HT-29 (cell line): Measurements from ENCODE around the gene PRSS2. TPM values are rescaled to one million over a fixed set of nuclear protein-coding genes. Genes with fewer than 3 reads are reported as not detected.

ENCODE experiments used
- DNase-seq: peaks from one replicate; pipeline ENCODE4 v3.0.0-alpha.2; 2015; ENCODE audit warnings: low spot score
- total RNA-seq: library from RNA; depleted of rRNA; stranded (reverse); fragments of >200 nt; shearing (Covaris generic); gene quantifications from 2 replicates; pipeline ENCODE4 v1.2.3, GENCODE V29; 2014

PRSS2 gene
- total RNA-seq, 1 experiment from 2014 or later: 0.79 TPM

DNA sequence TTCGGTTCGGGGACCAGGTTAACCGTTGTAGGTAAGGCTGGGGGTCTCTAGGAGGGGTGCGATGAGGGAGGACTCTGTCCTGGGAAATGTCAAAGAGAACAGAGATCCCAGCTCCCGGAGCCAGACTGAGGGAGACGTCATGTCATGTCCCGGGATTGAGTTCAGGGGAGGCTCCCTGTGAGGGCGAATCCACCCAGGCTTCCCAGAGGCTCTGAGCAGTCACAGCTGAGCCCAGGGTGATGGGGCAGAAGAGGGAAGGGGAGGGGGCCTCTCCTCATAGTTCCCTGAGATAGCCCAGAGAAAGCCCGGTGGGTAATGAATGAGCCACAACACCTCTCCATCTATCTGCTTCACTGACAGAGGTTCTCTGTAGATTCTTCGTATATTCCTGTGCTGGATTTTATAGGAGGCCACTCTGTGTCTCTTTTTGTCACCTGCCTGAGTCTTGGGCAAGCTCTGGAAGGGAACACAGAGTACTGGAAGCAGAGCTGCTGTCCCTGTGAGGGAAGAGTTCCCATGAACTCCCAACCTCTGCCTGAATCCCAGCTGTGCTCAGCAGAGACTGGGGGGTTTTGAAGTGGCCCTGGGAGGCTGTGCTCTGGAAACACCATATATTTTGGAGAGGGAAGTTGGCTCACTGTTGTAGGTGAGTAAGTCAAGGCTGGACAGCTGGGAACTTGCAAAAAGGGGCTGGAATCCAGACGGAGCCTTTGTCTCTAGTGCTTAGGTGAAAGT, 16.4 kb downstream of the PRSS2 start:
- DNase-seq: no peak

DNA sequence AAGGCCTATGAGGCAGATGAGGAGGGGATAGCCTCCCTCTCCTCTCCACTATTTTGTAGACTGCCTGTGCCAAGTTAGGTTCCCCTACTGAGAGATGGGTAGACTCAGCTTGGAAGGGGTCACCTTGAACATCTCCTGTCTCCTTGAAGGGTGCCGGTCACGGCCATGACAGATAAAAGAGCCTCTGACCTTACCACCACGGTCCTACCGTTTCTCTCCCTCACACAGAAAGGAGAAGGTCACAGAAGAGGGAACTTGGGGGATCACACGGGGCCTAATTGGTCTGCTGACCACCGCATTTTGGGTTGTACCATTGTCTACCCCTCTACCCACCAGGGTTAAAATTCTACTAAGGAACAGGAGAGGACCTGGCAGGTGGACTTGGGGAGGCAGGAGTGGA, 17.0 kb downstream of the PRSS2 start:
- DNase-seq: no peak

DNA sequence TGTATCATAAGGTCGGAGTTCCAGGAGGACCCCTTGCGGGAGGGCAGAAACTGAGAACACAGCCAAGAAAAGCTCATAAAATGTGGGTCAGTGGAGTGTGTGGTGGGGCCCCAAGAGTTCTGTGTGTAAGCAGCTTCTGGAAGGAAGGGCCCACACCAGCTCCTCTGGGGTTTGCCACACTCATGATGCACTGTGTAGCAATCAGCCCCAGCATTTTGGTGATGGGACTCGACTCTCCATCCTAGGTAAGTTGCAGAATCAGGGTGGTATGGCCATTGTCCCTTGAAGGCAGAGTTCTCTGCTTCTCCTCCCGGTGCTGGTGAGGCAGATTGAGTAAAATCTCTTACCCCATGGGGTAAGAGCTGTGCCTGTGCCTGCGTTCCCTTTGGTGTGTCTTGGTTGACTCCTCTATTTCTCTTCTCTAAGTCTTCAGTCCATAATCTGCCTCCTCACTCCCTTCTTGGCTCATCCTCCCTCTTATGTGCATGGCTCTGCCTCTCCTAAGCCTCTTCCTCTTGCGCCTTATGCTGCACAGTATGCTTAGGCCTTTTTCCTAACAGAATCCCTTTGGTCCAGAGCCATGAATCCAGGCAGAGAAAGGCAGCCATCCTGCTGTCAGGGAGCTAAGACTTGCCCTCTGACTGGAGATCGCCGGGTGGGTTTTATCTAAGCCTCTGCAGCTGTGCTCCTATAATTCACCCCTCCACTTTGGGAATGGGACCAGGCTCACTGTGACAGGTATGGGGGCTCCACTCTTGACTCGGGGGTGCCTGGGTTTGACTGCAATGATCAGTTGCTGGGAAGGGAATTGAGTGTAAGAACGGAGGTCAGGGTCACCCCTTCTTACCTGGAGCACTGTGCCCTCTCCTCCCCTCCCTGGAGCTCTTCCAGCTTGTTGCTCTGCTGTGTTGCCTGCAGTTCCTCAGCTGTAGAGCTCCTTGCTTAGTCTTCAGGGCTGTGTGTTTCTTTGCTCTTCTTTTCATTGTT, 17.8 kb downstream of the PRSS2 start:
- no peak for DNase-seq

DNA sequence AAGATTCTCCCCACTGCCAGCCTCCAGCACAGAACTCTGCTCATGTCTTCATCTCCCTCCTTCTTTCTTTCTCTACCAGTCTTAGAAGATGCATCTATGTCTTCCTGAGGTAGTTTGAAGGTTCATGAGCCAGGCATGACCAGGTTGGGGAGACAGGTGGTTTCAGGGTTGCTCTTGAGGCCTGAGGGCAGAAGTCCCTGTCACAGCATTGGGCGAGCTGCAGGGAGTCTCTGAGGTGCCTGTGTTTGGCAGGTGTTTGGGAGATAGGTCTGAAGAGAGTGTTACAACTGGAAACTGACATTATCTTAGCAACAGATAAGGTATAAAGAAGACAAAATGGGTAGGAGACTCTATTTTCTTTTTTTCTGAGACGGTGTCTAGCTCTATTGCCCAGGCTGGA, 18.7 kb downstream of the PRSS2 start:
- no peak for DNase-seq

DNA sequence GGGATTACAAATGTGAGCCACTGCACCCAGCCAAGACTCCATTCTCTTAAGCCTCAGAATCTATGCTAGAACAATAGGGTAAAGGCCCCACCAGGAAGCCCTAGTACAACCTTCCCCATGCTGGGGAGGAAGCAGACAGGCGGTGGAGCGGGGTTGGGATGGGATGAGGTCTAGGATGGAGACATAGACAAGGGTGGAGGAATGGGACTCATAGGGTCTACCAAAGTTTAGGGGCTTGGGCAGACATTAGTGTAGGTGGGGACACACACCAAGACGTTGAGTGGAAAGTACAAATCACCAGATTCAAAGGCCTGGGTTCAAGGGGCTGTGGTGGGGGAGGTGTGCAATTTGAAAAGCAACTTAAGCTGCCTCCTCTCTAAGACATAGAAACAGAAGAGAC, 19.3 kb downstream of the PRSS2 start:
- DNase-seq: no peak

DNA sequence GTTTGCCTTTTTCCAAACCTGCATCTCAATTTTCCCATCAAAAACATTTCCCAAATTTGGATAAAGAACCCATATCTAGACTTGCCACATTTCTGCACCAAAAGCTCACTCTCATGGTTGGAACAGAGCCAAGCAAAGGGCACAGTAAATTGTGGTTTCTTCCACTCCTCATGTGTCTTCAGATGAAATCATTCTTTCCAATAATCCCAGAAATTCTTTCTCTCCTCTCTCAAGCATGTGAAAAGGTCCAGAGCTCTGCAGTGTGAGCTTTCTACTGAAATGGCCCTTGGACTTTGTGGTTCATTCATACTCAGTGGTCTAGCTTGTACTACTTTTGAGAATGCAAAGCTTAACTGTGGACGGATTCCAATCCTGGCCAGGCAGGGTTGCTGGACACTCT, 19.8 kb downstream of the PRSS2 start:
- DNase-seq: no peak

DNA sequence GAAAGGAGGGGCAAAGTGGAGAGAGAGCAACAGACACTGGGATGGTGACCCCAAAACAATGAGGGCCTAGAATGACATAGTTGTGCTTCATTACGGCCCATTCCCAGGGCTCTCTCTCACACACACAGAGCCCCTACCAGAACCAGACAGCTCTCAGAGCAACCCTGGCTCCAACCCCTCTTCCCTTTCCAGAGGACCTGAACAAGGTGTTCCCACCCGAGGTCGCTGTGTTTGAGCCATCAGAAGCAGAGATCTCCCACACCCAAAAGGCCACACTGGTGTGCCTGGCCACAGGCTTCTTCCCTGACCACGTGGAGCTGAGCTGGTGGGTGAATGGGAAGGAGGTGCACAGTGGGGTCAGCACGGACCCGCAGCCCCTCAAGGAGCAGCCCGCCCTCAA, 20.7 kb downstream of the PRSS2 start:
- DNase-seq: no peak

DNA sequence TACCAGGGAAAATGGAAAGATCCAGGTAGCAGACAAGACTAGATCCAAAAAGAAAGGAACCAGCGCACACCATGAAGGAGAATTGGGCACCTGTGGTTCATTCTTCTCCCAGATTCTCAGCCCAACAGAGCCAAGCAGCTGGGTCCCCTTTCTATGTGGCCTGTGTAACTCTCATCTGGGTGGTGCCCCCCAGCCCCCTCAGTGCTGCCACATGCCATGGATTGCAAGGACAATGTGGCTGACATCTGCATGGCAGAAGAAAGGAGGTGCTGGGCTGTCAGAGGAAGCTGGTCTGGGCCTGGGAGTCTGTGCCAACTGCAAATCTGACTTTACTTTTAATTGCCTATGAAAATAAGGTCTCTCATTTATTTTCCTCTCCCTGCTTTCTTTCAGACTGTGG, 21.4 kb downstream of the PRSS2 start:
- no peak for DNase-seq

DNA sequence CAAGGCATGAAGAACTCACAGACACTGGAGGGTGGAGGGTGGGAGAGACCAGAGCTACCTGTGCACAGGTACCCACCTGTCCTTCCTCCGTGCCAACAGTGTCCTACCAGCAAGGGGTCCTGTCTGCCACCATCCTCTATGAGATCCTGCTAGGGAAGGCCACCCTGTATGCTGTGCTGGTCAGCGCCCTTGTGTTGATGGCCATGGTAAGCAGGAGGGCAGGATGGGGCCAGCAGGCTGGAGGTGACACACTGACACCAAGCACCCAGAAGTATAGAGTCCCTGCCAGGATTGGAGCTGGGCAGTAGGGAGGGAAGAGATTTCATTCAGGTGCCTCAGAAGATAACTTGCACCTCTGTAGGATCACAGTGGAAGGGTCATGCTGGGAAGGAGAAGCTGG, 21.8 kb downstream of the PRSS2 start:
- no peak for DNase-seq

DNA sequence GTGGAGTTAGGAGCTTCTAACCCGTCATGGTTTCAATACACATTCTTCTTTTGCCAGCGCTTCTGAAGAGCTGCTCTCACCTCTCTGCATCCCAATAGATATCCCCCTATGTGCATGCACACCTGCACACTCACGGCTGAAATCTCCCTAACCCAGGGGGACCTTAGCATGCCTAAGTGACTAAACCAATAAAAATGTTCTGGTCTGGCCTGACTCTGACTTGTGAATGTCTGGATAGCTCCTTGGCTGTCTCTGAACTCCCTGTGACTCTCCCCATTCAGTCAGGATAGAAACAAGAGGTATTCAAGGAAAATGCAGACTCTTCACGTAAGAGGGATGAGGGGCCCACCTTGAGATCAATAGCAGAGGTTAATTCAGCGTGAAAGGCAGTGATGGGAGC, 22.4 kb downstream of the PRSS2 start:
- DNase-seq: no peak

DNA sequence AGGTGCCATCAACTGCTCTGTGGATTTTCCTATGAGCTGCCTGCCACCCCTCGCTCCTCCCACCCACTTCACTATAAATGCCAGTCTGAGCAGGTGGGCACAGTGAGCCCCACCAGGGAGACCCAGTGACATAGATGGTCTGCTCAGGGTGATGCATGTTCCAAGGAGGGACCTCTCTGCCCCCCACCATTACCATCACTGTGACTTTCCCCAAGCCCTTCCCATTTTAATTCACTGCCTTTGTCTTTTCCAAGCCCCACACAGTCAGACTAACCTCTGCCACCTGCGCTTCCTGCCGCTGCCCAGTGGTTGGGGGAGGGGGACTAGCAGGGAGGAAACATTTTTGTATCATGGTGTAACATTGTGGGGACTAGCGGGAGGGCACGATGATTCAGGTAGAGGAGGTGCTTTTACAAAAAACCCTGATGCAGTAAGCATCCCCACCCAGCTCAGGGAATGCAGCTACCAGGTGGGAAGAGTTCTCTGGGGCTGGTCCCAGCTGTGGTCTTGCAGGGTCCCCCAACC, 24.6 kb downstream of the PRSS2 start:
- no peak for DNase-seq

DNA sequence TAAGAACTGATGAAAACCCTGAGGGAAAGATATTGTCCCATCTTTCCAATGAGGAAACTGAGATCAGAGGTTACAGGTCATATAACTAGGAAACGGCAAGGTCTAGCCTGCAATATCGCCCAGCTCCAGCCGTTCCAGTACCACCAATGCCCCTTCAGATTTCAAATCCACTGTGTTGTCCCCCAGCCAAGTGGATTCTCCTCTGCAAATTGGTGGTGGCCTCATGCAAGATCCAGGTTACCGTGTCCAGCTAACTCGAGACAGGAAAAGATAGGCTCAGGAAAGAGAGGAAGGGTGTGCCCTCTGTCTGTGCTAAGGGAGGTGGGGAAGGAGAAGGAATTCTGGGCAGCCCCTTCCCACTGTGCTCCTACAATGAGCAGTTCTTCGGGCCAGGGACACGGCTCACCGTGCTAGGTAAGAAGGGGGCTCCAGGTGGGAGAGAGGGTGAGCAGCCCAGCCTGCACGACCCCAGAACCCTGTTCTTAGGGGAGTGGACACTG, 25.3 kb downstream of the PRSS2 start:
- no peak for DNase-seq

DNA sequence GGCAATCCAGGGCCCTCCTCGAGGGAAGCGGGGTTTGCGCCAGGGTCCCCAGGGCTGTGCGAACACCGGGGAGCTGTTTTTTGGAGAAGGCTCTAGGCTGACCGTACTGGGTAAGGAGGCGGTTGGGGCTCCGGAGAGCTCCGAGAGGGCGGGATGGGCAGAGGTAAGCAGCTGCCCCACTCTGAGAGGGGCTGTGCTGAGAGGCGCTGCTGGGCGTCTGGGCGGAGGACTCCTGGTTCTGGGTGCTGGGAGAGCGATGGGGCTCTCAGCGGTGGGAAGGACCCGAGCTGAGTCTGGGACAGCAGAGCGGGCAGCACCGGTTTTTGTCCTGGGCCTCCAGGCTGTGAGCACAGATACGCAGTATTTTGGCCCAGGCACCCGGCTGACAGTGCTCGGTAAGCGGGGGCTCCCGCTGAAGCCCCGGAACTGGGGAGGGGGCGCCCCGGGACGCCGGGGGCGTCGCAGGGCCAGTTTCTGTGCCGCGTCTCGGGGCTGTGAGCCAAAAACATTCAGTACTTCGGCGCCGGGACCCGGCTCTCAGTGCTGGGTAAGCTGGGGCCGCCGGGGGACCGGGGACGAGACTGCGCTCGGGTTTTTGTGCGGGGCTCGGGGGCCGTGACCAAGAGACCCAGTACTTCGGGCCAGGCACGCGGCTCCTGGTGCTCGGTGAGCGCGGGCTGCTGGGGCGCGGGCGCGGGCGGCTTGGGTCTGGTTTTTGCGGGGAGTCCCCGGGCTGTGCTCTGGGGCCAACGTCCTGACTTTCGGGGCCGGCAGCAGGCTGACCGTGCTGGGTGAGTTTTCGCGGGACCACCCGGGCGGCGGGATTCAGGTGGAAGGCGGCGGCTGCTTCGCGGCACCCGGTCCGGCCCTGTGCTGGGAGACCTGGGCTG, 26.0 kb downstream of the PRSS2 start:
- DNase-seq: no peak

DNA sequence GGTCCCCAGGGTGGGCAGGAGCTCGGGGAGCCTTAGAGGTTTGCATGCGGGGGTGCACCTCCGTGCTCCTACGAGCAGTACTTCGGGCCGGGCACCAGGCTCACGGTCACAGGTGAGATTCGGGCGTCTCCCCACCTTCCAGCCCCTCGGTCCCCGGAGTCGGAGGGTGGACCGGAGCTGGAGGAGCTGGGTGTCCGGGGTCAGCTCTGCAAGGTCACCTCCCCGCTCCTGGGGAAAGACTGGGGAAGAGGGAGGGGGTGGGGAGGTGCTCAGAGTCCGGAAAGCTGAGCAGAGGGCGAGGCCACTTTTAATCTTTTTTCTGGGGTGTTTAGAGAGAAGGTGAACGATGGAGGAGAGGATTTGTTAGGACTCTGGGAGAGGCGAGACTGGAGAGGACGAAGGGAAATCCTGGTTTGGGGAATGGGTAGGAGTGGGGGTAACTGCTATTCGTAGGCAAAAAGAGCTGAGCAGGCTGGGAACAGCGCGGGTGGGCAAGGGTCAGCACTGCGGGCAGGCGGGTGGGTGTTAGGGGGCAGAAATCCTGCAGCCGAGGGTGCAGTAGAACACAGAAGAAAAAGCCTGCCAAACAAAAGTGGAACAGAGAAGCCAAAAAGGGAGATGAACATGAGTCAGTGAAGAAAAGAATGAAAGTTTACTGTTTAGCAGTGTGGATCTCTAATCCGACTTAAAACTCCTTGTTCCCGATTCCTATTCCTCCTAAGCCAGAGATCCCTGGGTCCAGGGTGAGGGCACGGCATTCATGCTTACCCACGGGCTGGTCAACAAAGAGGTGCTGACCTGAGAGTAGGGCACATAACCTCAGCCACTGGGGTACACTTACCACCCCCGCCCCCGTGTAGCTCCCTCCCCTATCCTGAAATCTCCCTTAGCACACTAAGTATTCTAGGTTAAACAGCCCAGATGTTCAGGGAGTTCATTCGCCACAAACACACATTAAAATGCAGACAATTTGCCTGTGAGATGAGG, 26.9 kb downstream of the PRSS2 start:
- no peak for DNase-seq

DNA sequence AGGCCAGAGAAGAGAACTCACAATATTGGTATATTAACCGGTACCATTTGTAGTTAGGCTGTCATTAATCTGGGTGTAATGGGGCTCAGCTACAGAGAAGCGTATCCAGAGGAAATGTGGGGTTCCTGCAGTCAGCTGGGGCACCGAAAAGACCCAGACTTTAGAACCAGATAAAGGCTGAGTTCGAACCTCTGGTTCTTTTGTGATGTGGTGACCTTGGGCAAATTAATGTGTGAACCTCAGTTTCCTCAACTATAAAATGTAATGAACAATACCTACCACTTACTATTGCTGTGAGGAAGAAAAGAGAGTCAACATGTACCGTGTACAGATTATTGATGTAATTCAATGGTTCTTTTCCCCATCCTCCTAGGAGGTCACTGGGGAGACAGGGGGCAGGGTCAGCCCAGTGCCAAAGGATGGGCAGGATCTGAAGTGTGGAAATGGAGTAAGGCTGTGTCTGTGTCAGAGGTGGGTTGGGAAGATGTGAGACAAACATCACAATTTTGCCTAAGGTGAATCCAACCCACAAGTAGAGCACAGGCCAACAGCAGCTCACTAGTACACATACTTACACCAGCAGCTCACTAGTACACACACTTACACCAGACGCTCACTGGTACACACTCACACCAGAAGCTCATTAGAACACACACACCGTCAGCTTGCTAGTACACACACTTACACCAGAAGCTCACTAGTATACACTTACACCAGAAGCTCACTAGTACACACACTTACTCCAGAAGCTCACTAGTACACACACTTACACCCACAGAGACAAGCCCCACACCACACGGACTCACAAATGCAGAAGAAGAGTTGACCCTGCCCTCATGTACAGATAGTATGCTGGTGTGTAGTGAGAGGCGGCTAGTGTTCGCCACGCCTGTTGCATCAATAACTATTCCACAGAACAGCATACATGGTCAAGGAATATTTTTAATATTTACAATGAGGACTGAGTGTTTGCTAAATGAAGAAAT, 28.0 kb downstream of the PRSS2 start:
- no peak for DNase-seq

DNA sequence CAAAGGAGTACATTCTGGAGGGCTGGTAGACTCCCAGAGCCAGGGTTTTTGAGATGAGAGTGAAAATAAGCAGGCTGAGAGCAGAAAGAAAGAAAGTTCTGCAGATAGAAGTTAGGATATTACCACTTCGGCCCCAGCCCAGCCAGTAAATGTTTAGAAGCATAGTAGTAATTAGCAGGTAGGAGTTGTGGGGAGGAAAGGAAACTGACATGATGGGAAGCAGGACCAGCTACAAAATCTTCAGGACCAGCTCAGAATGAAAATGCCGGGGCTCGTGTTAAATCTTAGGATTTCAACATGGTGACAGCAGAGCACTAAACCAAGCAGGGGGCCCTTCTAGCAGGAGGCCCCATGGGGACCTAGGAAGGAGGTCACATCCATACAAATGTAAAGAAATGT, 28.7 kb downstream of the PRSS2 start:
- DNase-seq: no peak

DNA sequence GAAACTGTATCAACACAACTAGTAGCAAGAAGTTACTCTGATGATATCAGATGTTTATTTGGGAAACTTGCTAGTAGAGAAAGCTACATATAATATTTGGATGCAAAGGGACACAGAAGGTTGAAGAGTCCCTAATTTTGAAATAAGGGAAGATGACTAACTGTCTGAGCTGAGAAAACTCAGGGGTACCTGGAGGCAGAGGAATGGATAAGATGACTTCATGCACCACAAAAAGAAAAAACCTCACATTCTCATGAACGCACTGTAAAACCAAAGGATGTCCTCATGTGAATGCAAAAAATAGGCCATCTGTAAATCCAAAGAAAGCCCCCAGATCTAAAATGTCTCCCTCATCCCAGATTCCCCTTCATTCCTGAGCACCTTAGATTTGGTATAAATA, 29.3 kb downstream of the PRSS2 start:
- DNase-seq: no peak

DNA sequence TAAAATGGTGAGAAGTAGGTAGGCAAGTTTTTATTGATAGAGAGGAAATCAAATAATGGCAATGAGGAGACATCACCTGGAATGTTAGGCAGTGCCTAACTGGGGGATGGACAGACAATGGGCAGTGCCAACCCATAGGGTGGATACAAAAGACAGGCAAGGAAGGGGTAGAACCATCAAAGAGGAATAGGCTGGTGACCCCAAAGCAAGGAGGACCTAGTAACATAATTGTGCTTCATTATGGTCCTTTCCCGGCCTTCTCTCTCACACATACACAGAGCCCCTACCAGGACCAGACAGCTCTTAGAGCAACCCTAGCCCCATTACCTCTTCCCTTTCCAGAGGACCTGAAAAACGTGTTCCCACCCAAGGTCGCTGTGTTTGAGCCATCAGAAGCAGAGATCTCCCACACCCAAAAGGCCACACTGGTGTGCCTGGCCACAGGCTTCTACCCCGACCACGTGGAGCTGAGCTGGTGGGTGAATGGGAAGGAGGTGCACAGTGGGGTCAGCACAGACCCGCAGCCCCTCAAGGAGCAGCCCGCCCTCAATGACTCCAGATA, 30.0 kb downstream of the PRSS2 start:
- DNase-seq: no peak
